AML-193 (cell line): ENCODE measurements around the gene NXPH2.
"Not testable (repeated sequence)": the region's sequence is repeated elsewhere in the genome, so short reads cannot be mapped to it uniquely, and the experiment has no call there.

ENCODE experiments used
- DNase-seq, 2 experiments: peaks; one replicate each; lab custom pipeline; 2025; lab: John Stamatoyannopoulos, UW

Gene NXPH2

DNA sequence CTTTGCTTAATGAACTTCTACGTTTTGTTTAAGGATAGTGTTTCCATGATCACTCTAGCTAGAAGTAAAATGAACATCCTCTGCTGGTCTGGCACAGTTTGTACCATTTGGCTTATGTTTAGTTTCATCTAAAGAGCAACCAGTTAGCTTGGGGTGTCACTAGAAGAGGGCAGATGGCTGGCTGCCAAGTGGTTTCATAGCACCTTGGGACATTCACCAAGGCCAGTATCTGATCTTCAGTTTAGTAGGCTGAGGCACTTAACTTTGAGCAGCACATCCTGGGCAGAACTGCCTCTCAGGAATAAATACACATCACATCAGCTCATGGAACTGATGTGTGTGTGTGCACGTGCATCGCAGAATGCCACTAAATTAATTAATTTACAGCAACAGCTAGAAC, 68.4 kb downstream of the NXPH2 start:
- DNase-seq: no peak

- no peak for DNase-seq
Observed at GRCh38 chr2:138708682-138709241, 71.4 kb downstream of the NXPH2 start.

- DNase-seq: no peak
Observed at GRCh38 chr2:138707392-138708074, 72.7 kb downstream of the NXPH2 start.

DNA sequence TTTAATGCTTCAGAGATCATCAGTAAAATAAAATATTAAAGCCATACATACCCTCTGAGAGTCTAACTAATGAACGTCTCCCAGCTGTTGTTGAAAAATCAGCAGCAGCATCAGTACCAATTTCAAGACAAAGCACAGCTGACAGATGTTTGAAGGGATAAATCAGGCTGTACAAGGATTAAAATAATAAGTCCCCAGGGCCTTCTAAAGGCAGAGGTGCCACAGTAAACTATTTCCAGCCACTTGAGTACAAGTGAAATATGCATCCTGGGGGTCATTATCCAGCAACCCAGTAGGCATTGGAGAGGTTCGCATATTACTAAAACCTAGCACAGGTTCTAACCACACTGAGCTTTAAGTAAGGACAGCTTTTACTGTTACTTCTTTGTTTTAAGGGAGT, 76.9 kb downstream of the NXPH2 start:
- DNase-seq: no peak

DNA sequence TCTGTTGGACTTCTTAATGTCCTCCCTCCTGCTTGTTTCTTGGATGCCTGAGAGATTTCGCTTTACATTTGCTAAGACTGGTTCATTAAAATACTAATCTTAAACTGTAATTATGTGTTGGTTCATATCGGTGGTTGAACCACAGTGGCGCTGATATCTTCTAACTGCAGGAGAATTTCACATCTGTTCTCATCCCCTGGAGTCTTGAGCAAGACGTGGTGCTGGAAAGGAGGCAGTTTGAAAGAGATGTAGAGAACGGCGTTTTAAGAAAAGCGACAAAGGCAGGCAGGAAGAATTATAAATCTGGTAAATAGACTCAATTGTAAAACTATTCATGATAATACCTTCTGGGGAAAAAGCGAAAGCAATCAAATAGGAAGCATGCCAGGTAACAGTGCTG, 79.5 kb downstream of the NXPH2 start:
- no peak for DNase-seq

- DNase-seq: no peak
Observed at GRCh38 chr2:138699421-138699820, 80.8 kb downstream of the NXPH2 start.

- no peak for DNase-seq
Observed at GRCh38 chr2:138698428-138698827, 81.8 kb downstream of the NXPH2 start.

GRCh38 chr2:138691667-138692066, 88.5 kb downstream of the NXPH2 start:
- no peak for DNase-seq

DNA sequence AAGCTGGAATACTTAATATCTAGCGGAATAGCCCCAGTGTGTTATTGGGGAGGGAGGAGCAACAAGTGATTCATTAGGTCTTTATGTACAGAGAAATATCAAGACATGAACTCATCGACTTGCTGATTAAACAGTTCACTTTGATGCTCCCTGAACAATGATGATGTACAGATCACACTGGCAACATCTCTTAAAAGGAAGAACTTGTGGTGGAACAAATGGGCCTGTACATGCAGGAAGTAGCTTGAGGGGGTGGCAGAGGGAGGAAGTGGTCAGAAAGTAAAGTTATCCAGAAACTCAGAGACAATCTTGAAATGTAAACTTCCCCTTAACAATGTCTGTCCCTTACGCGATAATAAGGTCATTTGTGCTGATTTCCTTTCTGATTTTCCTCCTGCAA, 90.5 kb downstream of the NXPH2 start:
- DNase-seq: peak; percentile 88 to 91

- no peak for DNase-seq
Observed at GRCh38 chr2:138682163-138682562, 98.0 kb downstream of the NXPH2 start.

DNA sequence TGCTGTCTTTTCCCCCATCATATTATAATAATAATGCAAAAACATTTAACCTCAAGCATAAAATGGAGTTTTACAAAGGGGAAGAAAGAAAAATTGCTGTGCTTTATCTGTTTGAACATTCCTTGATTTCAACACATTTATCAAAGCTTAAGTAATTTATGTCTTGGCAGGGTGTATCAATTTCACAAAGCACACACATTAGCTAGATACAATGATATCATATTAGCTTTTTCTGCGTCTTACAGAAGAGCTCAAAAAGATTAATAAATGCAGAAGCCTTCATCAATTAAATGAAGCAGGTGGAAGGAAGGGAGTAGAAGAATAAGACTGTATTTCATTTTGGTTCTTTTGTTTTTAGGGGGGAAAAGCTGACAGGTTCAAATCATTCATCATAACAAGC, 103.0 kb downstream of the NXPH2 start:
- DNase-seq: no peak

GRCh38 chr2:138676619-138677021, 103.6 kb downstream of the NXPH2 start:
- no peak for DNase-seq

- no peak for DNase-seq
Observed at GRCh38 chr2:138671566-138671965, 108.6 kb downstream of the NXPH2 start.

GRCh38 chr2:138670734-138671133, 109.5 kb downstream of the NXPH2 start:
- no peak for DNase-seq

- no peak for DNase-seq
Observed at GRCh38 chr2:138665937-138666336, 114.3 kb downstream of the NXPH2 start.

DNA sequence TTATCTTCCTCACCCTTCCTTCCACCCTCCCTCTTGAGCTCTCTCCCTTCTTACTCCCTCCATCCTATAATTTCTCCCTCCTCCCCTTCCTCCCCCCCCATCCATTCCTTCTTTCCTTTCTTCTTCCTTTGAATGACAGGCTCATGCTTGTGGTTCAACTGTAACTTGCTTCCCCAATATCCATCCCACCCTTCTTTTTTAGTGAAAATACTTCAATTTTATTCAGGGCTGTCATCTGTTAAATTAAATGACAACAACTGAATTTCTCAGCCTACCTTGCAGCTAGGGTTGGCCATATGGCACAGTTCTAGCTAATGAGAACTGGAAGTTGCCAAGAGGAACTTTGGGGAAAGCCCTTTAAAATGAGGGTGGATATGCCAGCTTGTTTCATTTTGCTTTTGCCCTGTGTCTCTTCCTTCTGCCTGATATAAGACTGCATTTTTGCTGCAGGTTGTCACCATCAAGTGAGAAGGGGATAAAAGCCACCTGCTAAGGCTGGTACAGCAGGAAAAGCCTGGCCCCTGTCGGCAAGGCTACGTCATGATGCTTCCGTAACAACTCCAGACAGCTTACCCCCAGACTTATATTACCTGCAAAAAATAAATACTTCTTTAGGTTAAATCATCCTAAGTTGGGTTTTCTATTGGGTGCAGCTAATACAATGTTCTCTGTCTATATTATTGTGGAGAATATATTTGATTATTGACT, 121.8 kb downstream of the NXPH2 start:
- DNase-seq: no peak

DNA sequence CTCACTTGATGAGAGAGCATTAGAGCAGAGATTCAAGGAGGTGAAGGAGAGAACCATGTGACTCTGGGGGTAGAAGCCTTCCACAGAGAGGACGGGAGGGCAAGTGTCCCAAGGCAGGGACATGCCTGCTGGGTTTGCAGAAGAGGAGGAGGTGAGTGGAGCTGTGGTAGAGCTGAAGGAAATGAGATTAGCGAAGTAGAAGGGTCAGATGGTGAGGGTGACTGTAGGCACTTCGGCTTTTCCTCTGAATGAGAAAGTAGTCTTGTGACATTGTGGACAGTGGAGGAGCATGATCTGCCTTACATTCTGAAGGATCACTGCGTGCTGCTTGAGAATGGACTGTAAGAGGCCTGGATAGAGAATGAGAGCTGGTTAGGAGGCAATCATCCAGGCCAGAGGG, 126.0 kb downstream of the NXPH2 start:
- DNase-seq: no peak

DNA sequence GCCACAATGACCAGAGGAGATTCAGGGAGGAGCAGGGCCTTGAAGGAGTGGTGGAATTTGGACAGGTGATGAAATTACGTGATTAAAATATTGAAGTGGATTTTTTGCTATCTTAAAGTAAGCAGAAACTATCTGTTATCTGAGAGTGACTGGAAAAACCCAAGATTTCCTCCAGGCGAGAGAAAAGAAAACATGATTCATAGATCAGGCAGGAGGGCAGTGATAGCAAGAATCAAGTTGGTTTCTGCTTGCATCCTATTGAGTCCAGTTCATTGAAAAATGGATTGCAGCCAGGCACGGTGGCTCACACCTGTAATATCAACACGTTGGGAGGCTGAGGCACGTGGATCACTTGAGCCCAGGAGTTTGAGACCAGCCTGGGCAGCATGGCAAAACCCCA, 127.8 kb downstream of the NXPH2 start:
- no peak for DNase-seq

DNA sequence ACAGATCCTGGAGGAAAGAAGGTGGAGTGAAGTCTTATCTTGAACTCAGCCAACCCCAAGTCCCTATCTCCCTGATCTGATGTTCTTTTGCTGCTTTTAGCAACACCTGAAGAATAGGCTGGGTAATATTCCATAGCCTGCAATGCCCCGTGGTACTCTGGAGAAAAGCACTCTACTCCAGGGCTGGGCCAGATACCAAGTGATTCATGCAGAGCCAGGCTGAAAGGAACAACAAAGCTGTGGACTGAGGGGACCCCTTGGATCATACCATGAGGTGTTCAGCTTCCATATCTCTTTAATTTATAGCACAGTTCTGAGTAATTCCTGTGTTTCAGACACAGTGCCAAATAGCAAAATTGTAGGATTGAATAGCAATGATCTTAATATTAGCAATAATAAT, 130.6 kb downstream of the NXPH2 start:
- no peak for DNase-seq

DNA sequence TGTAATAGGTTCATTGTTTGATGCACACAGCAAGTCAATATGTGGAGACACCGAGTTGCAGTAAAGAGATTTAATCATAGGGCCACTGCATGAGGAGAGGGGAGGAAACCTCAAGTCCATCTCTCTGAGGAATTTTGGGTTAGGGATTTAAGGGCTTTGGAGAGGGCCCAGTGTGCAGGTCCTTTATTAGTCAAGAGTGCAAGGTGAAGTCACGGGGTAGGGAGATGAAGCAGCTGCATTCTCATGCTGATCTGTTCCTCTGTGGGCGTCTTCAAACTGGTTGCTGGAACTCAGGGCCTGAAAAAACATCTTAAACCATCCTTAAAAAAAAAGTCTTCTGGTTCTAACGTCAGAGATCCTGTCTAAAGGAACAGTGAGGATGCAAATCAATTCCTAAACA, 131.6 kb downstream of the NXPH2 start:
- DNase-seq: no peak

DNA sequence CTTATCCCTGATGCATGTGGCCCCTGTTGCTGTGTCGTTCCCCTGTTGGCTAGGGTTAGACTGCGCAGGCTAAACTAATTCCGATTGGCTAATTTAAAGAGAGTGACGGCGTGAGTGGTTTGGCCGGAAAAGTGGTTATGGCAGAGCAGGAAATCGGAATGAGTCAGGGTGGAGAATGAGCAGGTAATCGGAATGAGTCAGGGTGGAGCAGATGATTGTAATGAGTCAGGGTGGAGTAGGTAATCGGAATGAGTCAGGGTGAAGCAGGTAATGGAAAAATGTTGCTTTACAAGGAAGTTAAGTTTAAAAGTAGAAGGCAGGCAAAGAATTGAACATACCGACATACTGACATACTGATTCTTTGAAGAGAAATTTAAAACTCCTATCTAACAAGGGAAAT, 135.4 kb downstream of the NXPH2 start:
- DNase-seq: not testable (repeated sequence)

GRCh38 chr2:138640921-138641676, 139.1 kb downstream of the NXPH2 start:
- no peak for DNase-seq

DNA sequence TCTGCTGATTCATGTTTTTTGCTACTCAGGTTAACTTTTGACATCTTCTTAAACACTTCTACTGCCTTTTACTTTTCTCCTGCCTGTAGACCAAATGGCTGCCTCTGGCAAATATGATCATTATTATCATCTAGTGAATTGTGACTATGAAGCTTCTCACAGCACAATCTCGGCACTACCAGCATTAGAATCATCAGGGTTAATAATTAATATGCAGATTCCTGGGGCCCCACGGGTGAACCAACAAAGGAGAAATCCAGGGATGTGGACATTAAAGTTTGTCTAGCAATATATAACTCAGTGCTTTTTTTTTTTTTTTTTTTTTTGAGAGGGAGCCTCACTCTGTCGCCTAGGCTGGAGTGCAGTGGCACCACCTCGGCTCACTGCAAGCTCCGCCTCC, 142.5 kb downstream of the NXPH2 start:
- DNase-seq: no peak
